H1 (cell line): ENCODE data around the gene HOXB13. TPM values are rescaled to one million over a fixed set of nuclear protein-coding genes. Genes with fewer than 3 reads are reported as not detected.

Experiments used
- CTCF ChIA-PET: fragments of 300-600 bp; sonication (Branson Sonifier 250); formaldehyde crosslinking; loops from one replicate; lab custom pipeline; 2021; ENCODE audit not compliant: partially characterized antibody; lab: Charles Lee
- POLR2A ChIA-PET: fragments of 300-600 bp; sonication (Branson Sonifier 250); formaldehyde crosslinking; loops from one replicate; lab custom pipeline; 2021; ENCODE audit warnings: inconsistent platforms; ENCODE audit not compliant: partially characterized antibody; lab: Charles Lee
- DNase-seq, 2 experiments: peaks; one replicate each; pipeline versions ENCODE4 v3.0.0 to v3.0.0-alpha.2; 2010 to 2022; ENCODE audit warnings: low spot score in 2 of 2, low read depth in 1 of 2, mixed read lengths in 1 of 2
- FAIRE-seq: peaks from 2 replicates; lab custom pipeline; 2011; peaks lifted over from hg19 to GRCh38; lab: Jason Lieb, UNC
- H2AFZ ChIP-seq: 2 replicates; pipeline ENCODE4 v1.8.1; 2012; ENCODE audit warnings: low read length, inconsistent platforms
- H2AK5ac ChIP-seq: 2 replicates; pipeline ENCODE4 v1.6.1; 2013; ENCODE audit warnings: low read depth, low read length
- H2BK120ac ChIP-seq: replicated peaks from 2 replicates; pipeline ENCODE3; 2013; ENCODE audit warnings: low read depth, low read length, inconsistent platforms
- H2BK12ac ChIP-seq: 2 replicates; pipeline ENCODE4 v1.6.1; 2013; ENCODE audit warnings: low read depth, low read length
- H2BK15ac ChIP-seq: 2 replicates; pipeline ENCODE4 v1.6.1; 2013; ENCODE audit warnings: low read length
- H2BK20ac ChIP-seq: 2 replicates; pipeline ENCODE4 v1.6.1; 2013; ENCODE audit warnings: low read length
- H2BK5ac ChIP-seq: 2 replicates; pipeline ENCODE4 v1.6.1; 2013; ENCODE audit warnings: low read depth, low read length
- H3K14ac ChIP-seq: 2 replicates; pipeline ENCODE4 v1.6.1; 2013; ENCODE audit warnings: inconsistent platforms; ENCODE audit not compliant: insufficient read length
- H3K18ac ChIP-seq: 2 replicates; pipeline ENCODE4 v1.6.1; 2013; ENCODE audit warnings: low read length; ENCODE audit errors: extremely low read depth
- H3K23ac ChIP-seq: 2 replicates; pipeline ENCODE4 v1.6.1; 2013; ENCODE audit warnings: inconsistent platforms; ENCODE audit not compliant: insufficient read length
- H3K23me2 ChIP-seq: 2 replicates; pipeline ENCODE4 v1.6.1; 2013; ENCODE audit warnings: low read depth, low read length
- H3K27ac ChIP-seq: 2 replicates; pipeline ENCODE4 v1.6.1; 2011; ENCODE audit warnings: low read depth, low read length, inconsistent platforms
- H3K27me3 ChIP-seq, 4 experiments: replicated peaks in 1 of 4; 1 replicate in 1 of 4; 2 replicates in 3 of 4; pipeline versions ENCODE4 v1.6.1 to v1.8.1; 2011 to 2013; ENCODE audit warnings: low read length in 3 of 4, mild to moderate bottlenecking in 3 of 4, inconsistent platforms in 2 of 4, mixed read lengths in 2 of 4, moderate library complexity in 1 of 4; ENCODE audit not compliant: control insufficient read depth in 3 of 4, insufficient read depth in 3 of 4; ENCODE audit errors: extremely low read depth in 1 of 4
- H3K36me3 ChIP-seq, 4 experiments: 2 replicates each; pipeline versions ENCODE4 v1.6.1 to v1.8.1; 2011 to 2013; ENCODE audit warnings: mild to moderate bottlenecking in 4 of 4, low read length in 3 of 4, moderate library complexity in 2 of 4, control low read depth in 1 of 4, inconsistent platforms in 1 of 4; ENCODE audit not compliant: insufficient read depth in 4 of 4, control insufficient read depth in 2 of 4
- H3K4ac ChIP-seq: replicated peaks from 2 replicates; pipeline ENCODE3; 2013; ENCODE audit warnings: low read length, low read depth, mixed read lengths, inconsistent platforms; ENCODE audit not compliant: insufficient read length
- H3K4me1 ChIP-seq, 4 experiments: replicated peaks in 1 of 4; 1 replicate in 1 of 4; 2 replicates in 3 of 4; pipeline versions ENCODE4 v1.6.1 to v1.8.1; 2011 to 2013; ENCODE audit warnings: low read length in 3 of 4, inconsistent platforms in 2 of 4, mixed read lengths in 1 of 4; ENCODE audit not compliant: insufficient read depth in 4 of 4, control insufficient read depth in 3 of 4
- H3K4me2 ChIP-seq, 2 experiments: 2 replicates each; pipeline versions ENCODE4 v1.6.1 to v1.8.1; 2011 to 2013; ENCODE audit warnings: low read depth in 2 of 2, low read length in 2 of 2, control low read depth in 1 of 2, inconsistent platforms in 1 of 2, mild to moderate bottlenecking in 1 of 2; ENCODE audit not compliant: insufficient read depth in 1 of 2
- H3K4me3 ChIP-seq, 4 experiments: fragments of 200-600, 300-600 bp in 1 of 4; sonication (generic), shearing (Covaris generic), sonication (Bioruptor Twin) in 1 of 4; 2 replicates each; pipeline versions ENCODE4 v1.5.1 to v1.8.1; 2011 to 2016; ENCODE audit warnings: low read length in 4 of 4, low read depth in 3 of 4, control low read depth in 2 of 4, inconsistent platforms in 2 of 4, mild to moderate bottlenecking in 2 of 4, mixed read lengths in 1 of 4, moderate library complexity in 1 of 4; ENCODE audit not compliant: insufficient read depth in 2 of 4; ENCODE audit errors: extremely low read depth in 1 of 4
- H3K56ac ChIP-seq: replicated peaks from 2 replicates; pipeline ENCODE3; 2013; ENCODE audit warnings: low read depth, mild to moderate bottlenecking, mixed read lengths, low read length, inconsistent platforms; ENCODE audit not compliant: insufficient read length
- H3K79me1 ChIP-seq: 2 replicates; pipeline ENCODE4 v1.6.1; 2013; ENCODE audit warnings: low read depth, low read length, control low read depth
- H3K79me2 ChIP-seq, 2 experiments: 2 replicates each; pipeline versions ENCODE4 v1.6.1 to v1.8.1; 2012 to 2013; ENCODE audit warnings: low read length in 2 of 2, mild to moderate bottlenecking in 2 of 2, inconsistent platforms in 1 of 2; ENCODE audit not compliant: insufficient read depth in 2 of 2, control insufficient read depth in 1 of 2
- H3K9ac ChIP-seq, 4 experiments: replicated peaks in 1 of 4; 1 replicate in 1 of 4; 2 replicates in 3 of 4; pipeline versions ENCODE4 v1.6.1 to v1.8.1; 2011 to 2013; ENCODE audit warnings: low read depth in 3 of 4, low read length in 3 of 4, control low read depth in 2 of 4, mild to moderate bottlenecking in 2 of 4, moderate library complexity in 2 of 4, inconsistent platforms in 1 of 4; ENCODE audit errors: extremely low read depth in 1 of 4
- H3K9me3 ChIP-seq, 2 experiments: 2 replicates each; pipeline versions ENCODE4 v1.6.1 to v1.8.1; 2012 to 2013; ENCODE audit warnings: mild to moderate bottlenecking in 2 of 2, moderate library complexity in 2 of 2, control low read depth in 1 of 2, inconsistent platforms in 1 of 2, low read depth in 1 of 2, low read length in 1 of 2, mixed read lengths in 1 of 2; ENCODE audit not compliant: insufficient read depth in 2 of 2
- H4K20me1 ChIP-seq, 2 experiments: replicated peaks in 1 of 2; 2 replicates each; pipeline versions ENCODE3 to v1.8.1; 2011 to 2013; ENCODE audit warnings: inconsistent platforms in 2 of 2, low read length in 2 of 2, mild to moderate bottlenecking in 1 of 2; ENCODE audit not compliant: insufficient read depth in 2 of 2, control insufficient read depth in 1 of 2
- H4K5ac ChIP-seq: 2 replicates; pipeline ENCODE4 v1.6.1; 2013; ENCODE audit warnings: low read length, low read depth, mixed read lengths, inconsistent platforms; ENCODE audit not compliant: insufficient read length
- H4K8ac ChIP-seq: 2 replicates; pipeline ENCODE4 v1.8.0; 2013; ENCODE audit warnings: mild to moderate bottlenecking, moderate library complexity, low read length, inconsistent platforms; ENCODE audit not compliant: insufficient read depth; ENCODE audit errors: extremely low read depth
- H4K91ac ChIP-seq: replicated peaks from 2 replicates; pipeline ENCODE3; 2013; ENCODE audit warnings: low read length, mixed read lengths, inconsistent platforms; ENCODE audit not compliant: insufficient read length
- EZH2 ChIP-seq: fragments of 200-600 bp; sonication (generic); IDR thresholded peaks from 2 replicates; pipeline ENCODE4 v1.7.1; 2012; ENCODE audit warnings: low read depth, mild to moderate bottlenecking, moderate library complexity, low read length, inconsistent platforms; ENCODE audit not compliant: severe bottlenecking
- GABPA ChIP-seq: IDR thresholded peaks from 2 replicates; pipeline ENCODE4 v1.6.1; 2011; ENCODE audit warnings: mild to moderate bottlenecking, low read length, moderate library complexity, borderline replicate concordance; ENCODE audit not compliant: insufficient read depth
- JUN ChIP-seq: IDR thresholded peaks from 2 replicates; pipeline ENCODE4 v1.6.1; 2011; ENCODE audit warnings: low read depth, mild to moderate bottlenecking, improper control_type of control experiment, low read length
- PHF8 ChIP-seq: fragments of 200-600 bp; sonication (generic); conservative IDR thresholded peaks from 2 replicates; pipeline ENCODE4 v1.7.1; 2012; ENCODE audit warnings: low read depth, mild to moderate bottlenecking, inconsistent platforms, low read length, moderate library complexity
- RBBP5 ChIP-seq: IDR thresholded peaks from 2 replicates; pipeline ENCODE4 v1.7.1; 2012; ENCODE audit warnings: low read depth, mild to moderate bottlenecking, inconsistent platforms, low read length, moderate library complexity, borderline replicate concordance
- ZNF274 ChIP-seq: IDR thresholded peaks from 2 replicates; pipeline ENCODE4 v1.7.0; 2012; ENCODE audit warnings: low read length, borderline replicate concordance; ENCODE audit errors: extremely low read depth
- WGBS, 2 experiments: shearing (Covaris generic) in 1 of 2; methylation state at CpG; one replicate each; pipeline versions ENCODE4 v1.1.6 to v1.1.7; 2013 to 2015; ENCODE audit warnings: low lambda C conversion rate in 2 of 2, mixed read lengths in 2 of 2, inconsistent platforms in 1 of 2, low coverage in 1 of 2, missing lambda C conversion rate in 1 of 2; ENCODE audit not compliant: insufficient replicate concordance in 2 of 2, insufficient coverage in 1 of 2, insufficient read length in 1 of 2; ENCODE audit errors: extremely low coverage in 1 of 2, missing lambda C conversion rate in 1 of 2; 5-methylcytosine and 5-hydroxymethylcytosine counted together
- polyA plus RNA-seq, 7 experiments: library from polyadenylated mRNA; depleted of rRNA in 3 of 7; stranded (reverse) in 5 of 7; unstranded in 2 of 7; fragments of >200 nt in 5 of 7; fragments of 200-250 nt in 2 of 7; gene quantifications; 1 replicate in 5 of 7; 2 replicates in 1 of 7; 4 replicates in 1 of 7; pipeline versions ENCODE4 v1.2.1 to v1.2.3, GENCODE V29; 2011 to 2013; ENCODE audit warnings: missing spikeins in 2 of 7, mixed read lengths in 2 of 7
- total RNA-seq: library from RNA; stranded (reverse); fragmentation: NEBNext Ultra II Directional; extraction: Animal tissue kit (Norgen Biotek cat#: 25700); gene quantifications from 2 replicates; pipeline ENCODE4 v1.2.1, GENCODE V29; 2021

The HOXB13 gene
- total and polyA plus RNA-seq, 2 of the 8 experiments (the other 6 are each of a cell fraction or from before 2014, with no cell fraction given) = not detected

GRCh38 chr17:48748718-48749566, 20.4 kb upstream of the HOXB13 start:
- H2BK15ac ChIP-seq = no peak overlapping the region
- no peak overlapping the region for H3K9ac ChIP-seq
- WGBS, 2 experiments = 43% methylated on average over 16 of the region's 16 CpGs; no CpG with 5 or more reads in 1 of the 2 experiments
- H3K4me2 ChIP-seq = no peak overlapping the region
- CTCF ChIA-PET = interaction anchor here (0.7 to 3.8 kb wide), 11 partner anchors 11 to 86 kb away, joined by 3 to 34 read pairs (median 4); partner anchors contain the start of gene PRAC2
- H4K91ac ChIP-seq = no peak overlapping the region
- H2AK5ac ChIP-seq = no peak overlapping the region
- no peak overlapping the region for H3K27ac ChIP-seq
- no peak overlapping the region for H2AFZ ChIP-seq
- no peak overlapping the region for H2BK20ac ChIP-seq
- POLR2A ChIA-PET = no interaction called here
- H3K23me2 ChIP-seq = no peaks in the 10 kb centered on the region
- H3K18ac ChIP-seq = no peak overlapping the region
- FAIRE-seq (no peak), DNase-seq (no peak)
- no peaks in the 10 kb centered on the region for H3K79me1 ChIP-seq
- H2BK5ac ChIP-seq = no peak overlapping the region
- TF ChIP-seq JUN = no peak
- no peak for TF ChIP-seq PHF8
- no peak for TF ChIP-seq RBBP5
- TF ChIP-seq ZNF274 = no peak
- no peak for TF ChIP-seq EZH2
- TF ChIP-seq GABPA = no peak
- no peak overlapping the region for H3K14ac ChIP-seq
- peaks cover 21 to 40% of the 10 kb centered on the region in 2 experiments for H4K20me1 ChIP-seq
- no peak overlapping the region for H2BK120ac ChIP-seq
- no peak overlapping the region for H3K56ac ChIP-seq
- peaks cover 93 to 100% (median 98%) of the 10 kb centered on the region in 4 experiments for H3K27me3 ChIP-seq
- H3K9me3 ChIP-seq = no peaks in the 10 kb centered on the region
- no peak overlapping the region for H3K23ac ChIP-seq
- no peak overlapping the region for H2BK12ac ChIP-seq
- no peak overlapping the region for H4K8ac ChIP-seq
- no peak overlapping the region for H3K4ac ChIP-seq
- no peak overlapping the region for H3K4me3 ChIP-seq
- no peak overlapping the region for H4K5ac ChIP-seq
- H3K36me3 ChIP-seq = peaks cover 0 to 5% (median 0%) of the 10 kb centered on the region in 4 experiments; a peak in 1 of 8 replicates
- no peaks in the 10 kb centered on the region for H3K79me2 ChIP-seq
- H3K4me1 ChIP-seq = peaks cover 3 to 10% (median 5%) of the 10 kb centered on the region in 4 experiments
